Measurements from ENCODE around the gene UBE2F.
"Not testable (repeated sequence)": the region's sequence is repeated elsewhere in the genome, so short reads cannot be mapped to it uniquely, and the experiment has no call there.

UBE2F gene

GRCh38 chr2:237980751-237981150, 13.9 kb downstream of the UBE2F start:
- ATAC-seq: no peak
- no peak for TF ChIP-seq ISL1 (CRISPR knock-in tag; IDR thresholded peaks at IDR 0.05)
- no peak for TF ChIP-seq POU6F1 (CRISPR knock-in tag; IDR thresholded peaks at IDR 0.05; ENCODE audit: borderline replicate concordance, low read depth)
- TF ChIP-seq CREB5 (CRISPR knock-in tag; IDR thresholded peaks at IDR 0.05; ENCODE audit: low read depth): no peak
- TF ChIP-seq ZNF565 (CRISPR knock-in tag; conservative IDR thresholded peaks at IDR 0.05; ENCODE audit: low read depth): no peak
- TF ChIP-seq BACH2 (CRISPR knock-in tag; IDR thresholded peaks at IDR 0.05; ENCODE audit: borderline replicate concordance): no peak
- TF ChIP-seq PPARA (CRISPR knock-in tag; IDR thresholded peaks at IDR 0.05; ENCODE audit: borderline replicate concordance): no peak
- no peak for TF ChIP-seq ZFP30 (CRISPR knock-in tag; IDR thresholded peaks at IDR 0.05)
- TF ChIP-seq SNAI2 (CRISPR knock-in tag; IDR thresholded peaks at IDR 0.05): no peak
- TF ChIP-seq CSDC2 (CRISPR knock-in tag; IDR thresholded peaks at IDR 0.05): no peak
- TF ChIP-seq CSRNP3 (CRISPR knock-in tag; IDR thresholded peaks at IDR 0.05): no peak
- TF ChIP-seq ARNTL (CRISPR knock-in tag; IDR thresholded peaks at IDR 0.05; ENCODE audit: borderline replicate concordance, low read depth): no peak
- TF ChIP-seq TSHZ2 (CRISPR knock-in tag; IDR thresholded peaks at IDR 0.05): no peak
- TF ChIP-seq ZC3H10 (CRISPR knock-in tag; IDR thresholded peaks at IDR 0.05): no peak
- TF ChIP-seq TOX (CRISPR knock-in tag; IDR thresholded peaks at IDR 0.05; ENCODE audit: borderline replicate concordance): no peak
- TF ChIP-seq ZNF8 (CRISPR knock-in tag; IDR thresholded peaks at IDR 0.05): no peak
- no peak for TF ChIP-seq TCF4 (CRISPR knock-in tag; IDR thresholded peaks at IDR 0.05; ENCODE audit: borderline replicate concordance)
- TF ChIP-seq ZFP3 (CRISPR knock-in tag; IDR thresholded peaks at IDR 0.05): no peak
- TF ChIP-seq RARB (CRISPR knock-in tag; IDR thresholded peaks at IDR 0.05): no peak
- TF ChIP-seq ZNF70 (CRISPR knock-in tag; IDR thresholded peaks at IDR 0.05): no peak

- not testable (repeated sequence) for ATAC-seq
Measured at GRCh38 chr2:237981621-237982020, 14.8 kb downstream of the UBE2F start.

- TF ChIP-seq RARB (CRISPR knock-in tag; IDR thresholded peaks at IDR 0.05) (no peak), OSR1 (CRISPR knock-in tag; IDR thresholded peaks at IDR 0.05) (no peak), CSRNP3 (CRISPR knock-in tag; IDR thresholded peaks at IDR 0.05) (no peak), CREB5 (CRISPR knock-in tag; IDR thresholded peaks at IDR 0.05; ENCODE audit: low read depth) (no peak), CSDC2 (CRISPR knock-in tag; IDR thresholded peaks at IDR 0.05) (no peak), PATZ1 (CRISPR knock-in tag; IDR thresholded peaks at IDR 0.05; ENCODE audit: borderline replicate concordance) (no peak), ESRRG (CRISPR knock-in tag; IDR thresholded peaks at IDR 0.05) (no peak), POU6F1 (CRISPR knock-in tag; IDR thresholded peaks at IDR 0.05; ENCODE audit: borderline replicate concordance, low read depth) (no peak), GLIS3 (CRISPR knock-in tag; IDR thresholded peaks at IDR 0.05) (no peak), ISL1 (CRISPR knock-in tag; IDR thresholded peaks at IDR 0.05) (no peak), ZNF8 (CRISPR knock-in tag; IDR thresholded peaks at IDR 0.05) (no peak), BACH2 (CRISPR knock-in tag; IDR thresholded peaks at IDR 0.05; ENCODE audit: borderline replicate concordance) (no peak), ZFP30 (CRISPR knock-in tag; IDR thresholded peaks at IDR 0.05) (no peak), ZNF565 (CRISPR knock-in tag; conservative IDR thresholded peaks at IDR 0.05; ENCODE audit: low read depth) (no peak), PPARA (CRISPR knock-in tag; IDR thresholded peaks at IDR 0.05; ENCODE audit: borderline replicate concordance) (no peak), ZFP3 (CRISPR knock-in tag; IDR thresholded peaks at IDR 0.05) (no peak)
- no peak for ATAC-seq
Measured at GRCh38 chr2:237982039-237982725, 15.4 kb downstream of the UBE2F start.
